HepG2 (cell line): ENCODE data around the gene TBC1D16. TPM values are rescaled to one million over a fixed set of nuclear protein-coding genes. Genes with fewer than 3 reads are reported as not detected.

Experiments used
- CEBPZ ChIP-seq: IDR thresholded peaks from 2 replicates; pipeline ENCODE4 v1.6.1; 2012; ENCODE audit warnings: low read length, improper control_type of control experiment
- DR1 ChIP-seq: sonication (generic); formaldehyde crosslinking; IDR thresholded peaks from 2 replicates; pipeline ENCODE4 v1.8.0; 2021; ENCODE audit warnings: mild to moderate bottlenecking, missing genetic modification reagents, inconsistent platforms
- DZIP1 ChIP-seq: sonication (generic); formaldehyde crosslinking; IDR thresholded peaks from 2 replicates; pipeline ENCODE4 v1.5.0; 2020; ENCODE audit warnings: mild to moderate bottlenecking, missing genetic modification reagents
- MAZ ChIP-seq, 2 experiments: sonication (generic) in 1 of 2; formaldehyde crosslinking in 1 of 2; IDR thresholded peaks; 2 replicates each; pipeline versions ENCODE4 v1.5.0 to v1.6.1; 2012 to 2020; ENCODE audit warnings: low read depth in 2 of 2, mild to moderate bottlenecking in 2 of 2, borderline replicate concordance in 1 of 2, improper control_type of control experiment in 1 of 2, low read length in 1 of 2, missing genetic modification reagents in 1 of 2, moderate library complexity in 1 of 2
- MLX ChIP-seq: IDR thresholded peaks from 2 replicates; pipeline ENCODE4 v1.6.1; 2016
- PITX1 ChIP-seq: sonication (generic); formaldehyde crosslinking; IDR thresholded peaks from 2 replicates; pipeline ENCODE4 v1.5.1; 2020; ENCODE audit warnings: mild to moderate bottlenecking, missing genetic modification reagents
- SAP130 ChIP-seq: IDR thresholded peaks from 2 replicates; pipeline ENCODE4 v1.6.1; 2016; ENCODE audit warnings: low read depth
- SUZ12 ChIP-seq: fragments of 150-350 bp; IDR thresholded peaks from 2 replicates; pipeline ENCODE4 v1.6.1; 2014; ENCODE audit warnings: low read depth, low read length
- WIZ ChIP-seq: sonication (generic); formaldehyde crosslinking; IDR thresholded peaks from 2 replicates; pipeline ENCODE4 v1.5.1; 2020; ENCODE audit warnings: mild to moderate bottlenecking, missing genetic modification reagents
- ZEB1 ChIP-seq: IDR thresholded peaks from 2 replicates; pipeline ENCODE4 v1.6.1; 2012; ENCODE audit warnings: mild to moderate bottlenecking, low read depth, inconsistent platforms; ENCODE audit not compliant: insufficient replicate concordance
- ZFYVE20 ChIP-seq: sonication (generic); formaldehyde crosslinking; IDR thresholded peaks from 2 replicates; pipeline ENCODE4 v1.8.0; 2023; ENCODE audit warnings: low read depth, mild to moderate bottlenecking, moderate library complexity, missing genetic modification reagents, borderline replicate concordance
- ZNF451 ChIP-seq: sonication (generic); formaldehyde crosslinking; IDR thresholded peaks from 2 replicates; pipeline ENCODE4 v1.5.0; 2020; ENCODE audit warnings: mild to moderate bottlenecking, missing genetic modification reagents
- ZNF83 ChIP-seq: sonication (generic); formaldehyde crosslinking; IDR thresholded peaks from 2 replicates; pipeline ENCODE4 v1.4.0; 2020; ENCODE audit warnings: missing genetic modification reagents, mild to moderate bottlenecking, borderline replicate concordance
- polyA plus RNA-seq, 8 experiments: library from polyadenylated mRNA; depleted of rRNA in 3 of 8; stranded (reverse) in 7 of 8; unstranded in 1 of 8; fragments of >200 nt; fragmentation: Illumina TruSeq in 4 of 8; extraction: Trizol in 4 of 8; gene quantifications; 2 replicates each; pipeline versions ENCODE4 v1.2.1 to v1.2.3, GENCODE V29; 2011 to 2016; ENCODE audit warnings: low read depth in 4 of 8, missing spikeins in 1 of 8, mixed read lengths in 1 of 8; ENCODE audit not compliant: insufficient read depth in 1 of 8
- total RNA-seq, 5 experiments: library from RNA; depleted of rRNA; stranded (reverse); fragments of >200 nt; fragmentation: Illumina TruSeq; extraction: Trizol; gene quantifications; 2 replicates each; pipeline ENCODE4 v1.2.3, GENCODE V29; 2016; ENCODE audit warnings: low read depth in 1 of 5
- TF ChIP-seq, protein P1 (sequence below): sonication (generic); formaldehyde crosslinking; IDR thresholded peaks from 2 replicates; pipeline ENCODE4 v1.5.1; 2020; ENCODE audit warnings: mild to moderate bottlenecking, missing genetic modification reagents, moderate library complexity
- TF ChIP-seq, protein P2 (sequence below): sonication (generic); formaldehyde crosslinking; IDR thresholded peaks from 2 replicates; pipeline ENCODE4 v1.4.0; 2020; ENCODE audit warnings: missing genetic modification reagents, borderline replicate concordance

Gene TBC1D16
- total and polyA plus RNA-seq, 2 of the 13 experiments (the other 11 are each of a cell fraction or from before 2014, with no cell fraction given), result 14.9 to 24.9 TPM

GRCh38 chr17:79926142-79926604 is 109.5 kb downstream of the TBC1D16 start (continued):
- TF ChIP-seq PITX1, result peak; percentile 81; the same call in 1 of the 2 replicates
- TF ChIP-seq MLX, result peak; percentile 63; the same call in 1 of the 2 replicates
- TF ChIP-seq DR1, result no peak
- peak; percentile 60 for TF ChIP-seq SAP130 (CRISPR knock-in tag)
- 0 out of 2 replicates have a peak, but pooled peaks have one; percentile 17 for TF ChIP-seq DZIP1 (CRISPR knock-in tag)
- TF ChIP-seq, protein P1, sequence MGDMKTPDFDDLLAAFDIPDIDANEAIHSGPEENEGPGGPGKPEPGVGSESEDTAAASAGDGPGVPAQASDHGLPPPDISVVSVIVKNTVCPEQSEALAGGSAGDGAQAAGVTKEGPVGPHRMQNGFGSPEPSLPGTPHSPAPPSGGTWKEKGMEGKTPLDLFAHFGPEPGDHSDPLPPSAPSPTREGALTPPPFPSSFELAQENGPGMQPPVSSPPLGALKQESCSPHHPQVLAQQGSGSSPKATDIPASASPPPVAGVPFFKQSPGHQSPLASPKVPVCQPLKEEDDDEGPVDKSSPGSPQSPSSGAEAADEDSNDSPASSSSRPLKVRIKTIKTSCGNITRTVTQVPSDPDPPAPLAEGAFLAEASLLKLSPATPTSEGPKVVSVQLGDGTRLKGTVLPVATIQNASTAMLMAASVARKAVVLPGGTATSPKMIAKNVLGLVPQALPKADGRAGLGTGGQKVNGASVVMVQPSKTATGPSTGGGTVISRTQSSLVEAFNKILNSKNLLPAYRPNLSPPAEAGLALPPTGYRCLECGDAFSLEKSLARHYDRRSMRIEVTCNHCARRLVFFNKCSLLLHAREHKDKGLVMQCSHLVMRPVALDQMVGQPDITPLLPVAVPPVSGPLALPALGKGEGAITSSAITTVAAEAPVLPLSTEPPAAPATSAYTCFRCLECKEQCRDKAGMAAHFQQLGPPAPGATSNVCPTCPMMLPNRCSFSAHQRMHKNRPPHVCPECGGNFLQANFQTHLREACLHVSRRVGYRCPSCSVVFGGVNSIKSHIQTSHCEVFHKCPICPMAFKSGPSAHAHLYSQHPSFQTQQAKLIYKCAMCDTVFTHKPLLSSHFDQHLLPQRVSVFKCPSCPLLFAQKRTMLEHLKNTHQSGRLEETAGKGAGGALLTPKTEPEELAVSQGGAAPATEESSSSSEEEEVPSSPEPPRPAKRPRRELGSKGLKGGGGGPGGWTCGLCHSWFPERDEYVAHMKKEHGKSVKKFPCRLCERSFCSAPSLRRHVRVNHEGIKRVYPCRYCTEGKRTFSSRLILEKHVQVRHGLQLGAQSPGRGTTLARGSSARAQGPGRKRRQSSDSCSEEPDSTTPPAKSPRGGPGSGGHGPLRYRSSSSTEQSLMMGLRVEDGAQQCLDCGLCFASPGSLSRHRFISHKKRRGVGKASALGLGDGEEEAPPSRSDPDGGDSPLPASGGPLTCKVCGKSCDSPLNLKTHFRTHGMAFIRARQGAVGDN, result no peak; the same call in 1 of the 2 replicates
- TF ChIP-seq ZFYVE20 (CRISPR knock-in tag), result no peak
- TF ChIP-seq ZNF451 (CRISPR knock-in tag), result no peak
- TF ChIP-seq MAZ (IDR thresholded peaks at IDR 0.05; ENCODE audit: borderline replicate concordance, low read depth, low read length), result peak; percentile 71
- peak; percentile 31; the same call in 1 of the 2 replicates for TF ChIP-seq MAZ (CRISPR knock-in tag; IDR thresholded peaks at IDR 0.05; ENCODE audit: low read depth)
- no peak for TF ChIP-seq CEBPZ
- TF ChIP-seq ZEB1, result peak; percentile 72
- TF ChIP-seq SUZ12, result no peak
- no peak for TF ChIP-seq ZNF83 (CRISPR knock-in tag)
- no peak for TF ChIP-seq WIZ (CRISPR knock-in tag)
- TF ChIP-seq, protein P2, sequence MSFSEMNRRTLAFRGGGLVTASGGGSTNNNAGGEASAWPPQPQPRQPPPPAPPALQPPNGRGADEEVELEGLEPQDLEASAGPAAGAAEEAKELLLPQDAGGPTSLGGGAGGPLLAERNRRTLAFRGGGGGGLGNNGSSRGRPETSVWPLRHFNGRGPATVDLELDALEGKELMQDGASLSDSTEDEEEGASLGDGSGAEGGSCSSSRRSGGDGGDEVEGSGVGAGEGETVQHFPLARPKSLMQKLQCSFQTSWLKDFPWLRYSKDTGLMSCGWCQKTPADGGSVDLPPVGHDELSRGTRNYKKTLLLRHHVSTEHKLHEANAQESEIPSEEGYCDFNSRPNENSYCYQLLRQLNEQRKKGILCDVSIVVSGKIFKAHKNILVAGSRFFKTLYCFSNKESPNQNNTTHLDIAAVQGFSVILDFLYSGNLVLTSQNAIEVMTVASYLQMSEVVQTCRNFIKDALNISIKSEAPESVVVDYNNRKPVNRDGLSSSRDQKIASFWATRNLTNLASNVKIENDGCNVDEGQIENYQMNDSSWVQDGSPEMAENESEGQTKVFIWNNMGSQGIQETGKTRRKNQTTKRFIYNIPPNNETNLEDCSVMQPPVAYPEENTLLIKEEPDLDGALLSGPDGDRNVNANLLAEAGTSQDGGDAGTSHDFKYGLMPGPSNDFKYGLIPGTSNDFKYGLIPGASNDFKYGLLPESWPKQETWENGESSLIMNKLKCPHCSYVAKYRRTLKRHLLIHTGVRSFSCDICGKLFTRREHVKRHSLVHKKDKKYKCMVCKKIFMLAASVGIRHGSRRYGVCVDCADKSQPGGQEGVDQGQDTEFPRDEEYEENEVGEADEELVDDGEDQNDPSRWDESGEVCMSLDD (CRISPR knock-in tag), result peak; percentile 99
